Adrenal gland (tissue), 12 donors: Measurements from ENCODE around the gene MAD1L1. TPM values are rescaled to one million over a fixed set of nuclear protein-coding genes. Genes with fewer than 3 reads are reported as not detected.

Source experiments
- DNase-seq, 7 donors: peaks; one replicate each; pipeline ENCODE4 v3.0.0-alpha.2; 2019 to 2020
- H3K27ac ChIP-seq, 5 donors: fragments of 200-600 bp; sonication (generic) in 4 of 5; 1 replicate in 3 of 5; 2 replicates in 2 of 5; pipeline versions ENCODE4 v1.5.1 to v1.8.0; 2016 to 2020; ENCODE audit warnings: mild to moderate bottlenecking in 1 of 5
- H3K27me3 ChIP-seq: fragments of 200-600 bp; 2 replicates; pipeline ENCODE4 v1.8.0; 2021
- H3K36me3 ChIP-seq, 2 donors: fragments of 200-600 bp; replicated peaks in 1 of 2; 1 replicate in 1 of 2; 2 replicates in 1 of 2; pipeline versions ENCODE4 v1.5.1 to v1.8.0; 2018 to 2022
- H3K4me1 ChIP-seq, 2 donors: fragments of 200-600 bp; replicated peaks in 1 of 2; 1 replicate in 1 of 2; 2 replicates in 1 of 2; pipeline versions ENCODE4 v1.5.1 to v1.8.0; 2018 to 2021
- H3K4me3 ChIP-seq, 4 donors: fragments of 200-600 bp; sonication (generic) in 3 of 4; one replicate each; pipeline ENCODE4 v1.5.1; 2016 to 2018
- H3K9me3 ChIP-seq, 3 donors: fragments of 200-600 bp; sonication (generic) in 1 of 3; replicated peaks in 1 of 3; 1 replicate in 2 of 3; 2 replicates in 1 of 3; pipeline versions ENCODE4 v1.5.1 to v1.8.0; 2016 to 2021
- POLR2A ChIP-seq, 2 donors: fragments of 450-650 bp; IDR thresholded peaks; one replicate each; pipeline ENCODE4 v1.6.1; 2017; ENCODE audit warnings: antibody characterized with exemption in 2 of 2, mild to moderate bottlenecking in 2 of 2, moderate library complexity in 1 of 2
- WGBS, 4 donors: extraction: QIAGEN DNeasy Blood & Tissue Kit in 2 of 4; methylation state at CpG; one replicate each; pipeline versions ENCODE4 v1.1.5 to v1.1.7; 2013 to 2017; 5-methylcytosine and 5-hydroxymethylcytosine counted together
- intact Hi-C, 2 donors: fragments of 100-400 bp; cut with DNase I; formaldehyde crosslinking; loops; one replicate each; pipeline versions ENCODE4 v1.14.1 to v1.15.0; 2022 to 2023
- polyA plus RNA-seq, 3 donors: library from polyadenylated mRNA; stranded (reverse); fragments of 200-250 nt in 2 of 3; fragments of 350-450 nt in 1 of 3; fragmentation: Illumina TruSeq in 1 of 3; extraction: RNeasy Lipid Tissue Mini Kit (QIAGEN cat#74804) in 1 of 3; gene quantifications; one replicate each; pipeline ENCODE4 v1.2.3, GENCODE V29; 2013 to 2014
- total RNA-seq, 9 donors: library from RNA; depleted of rRNA in 4 of 9; stranded (reverse); fragments of >200 nt in 4 of 9; fragments of 120-200 nt in 1 of 9; fragmentation: NEBNext Ultra II Directional in 1 of 9; extraction: Animal tissue kit (Norgen Biotek cat#: 25700) in 1 of 9; gene quantifications; one replicate each; pipeline versions ENCODE4 v1.1.0 to v1.2.4, GENCODE V29; 2013 to 2023
- TF ChIP-seq, protein P1 (sequence below), 6 experiments: fragments of 450-650 bp in 4 of 6; fragments of 200-600 bp in 2 of 6; sonication (generic) in 1 of 6; IDR thresholded peaks; 1 replicate in 5 of 6; 2 replicates in 1 of 6; pipeline versions ENCODE4 v1.5.1 to v1.8.0; 2016 to 2021; ENCODE audit warnings: antibody characterized with exemption in 6 of 6, mild to moderate bottlenecking in 2 of 6, moderate library complexity in 1 of 6
- donor health status: healthy with polysubstance abuse.
- donor health status: Bipolar disorder and iron deficiency.
- donor health status: DM: yes; HTN: yes; CAD: no.
- donor health status: DM: no; HTN: no; CAD: no.
- donor health status: DM: no; HTN: no; CAD: no.
- donor health status: DM: yes; HTN: yes; CAD: no.

MAD1L1 gene
- total and polyA plus RNA-seq, 12 donors = 6.7 to 87.7 (median 28.9) TPM

DNA sequence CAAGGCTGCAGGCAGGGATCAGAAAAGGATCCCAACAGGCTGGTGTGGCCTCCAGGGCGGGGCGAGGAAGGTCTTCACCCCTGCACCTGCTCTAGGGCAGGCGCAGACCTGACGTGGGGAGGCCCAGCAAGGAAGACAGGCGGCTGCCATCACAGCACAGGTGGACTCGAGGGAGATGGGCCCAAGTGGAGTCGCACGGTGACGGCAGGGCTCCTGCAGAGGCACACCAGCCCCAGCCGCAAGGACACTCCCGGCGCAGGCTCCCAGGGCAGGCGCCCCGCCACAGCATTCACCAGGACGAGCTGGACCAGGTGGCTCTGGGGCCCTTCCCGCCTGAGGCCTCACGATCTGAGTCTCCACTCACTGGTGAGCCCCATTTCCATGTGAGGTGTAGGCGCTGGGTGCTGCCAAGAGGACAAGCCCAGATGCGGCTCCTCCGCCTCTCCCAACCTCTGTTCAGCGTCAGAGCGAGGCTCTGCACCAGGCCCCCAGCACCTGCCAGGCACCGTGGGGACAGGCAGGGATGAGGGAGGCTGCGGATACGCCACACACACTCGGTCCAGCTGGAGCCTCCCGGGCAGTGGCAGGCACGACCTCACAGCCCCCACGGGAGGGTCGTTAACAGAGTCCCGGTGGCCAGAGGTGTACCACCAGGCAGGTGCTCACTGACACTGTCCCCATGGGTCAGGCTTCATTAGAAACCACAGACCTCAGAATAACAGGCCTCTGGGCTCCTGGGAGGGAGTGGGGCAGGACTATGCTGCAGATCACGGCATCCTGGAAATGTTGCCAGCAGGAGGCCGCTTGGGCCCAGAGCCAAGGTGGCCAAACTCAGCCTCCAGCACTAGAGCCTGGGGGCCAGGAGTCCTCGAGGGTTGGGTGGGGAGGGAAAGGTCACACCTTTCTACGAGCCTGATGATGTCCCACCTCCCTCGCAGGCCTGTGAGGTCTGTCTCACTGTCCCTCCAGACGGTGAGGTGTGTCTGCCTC lies 111.6 kb downstream of the MAD1L1 start:
- no peak overlapping the region for H3K27ac ChIP-seq
- TF ChIP-seq, protein P1, sequence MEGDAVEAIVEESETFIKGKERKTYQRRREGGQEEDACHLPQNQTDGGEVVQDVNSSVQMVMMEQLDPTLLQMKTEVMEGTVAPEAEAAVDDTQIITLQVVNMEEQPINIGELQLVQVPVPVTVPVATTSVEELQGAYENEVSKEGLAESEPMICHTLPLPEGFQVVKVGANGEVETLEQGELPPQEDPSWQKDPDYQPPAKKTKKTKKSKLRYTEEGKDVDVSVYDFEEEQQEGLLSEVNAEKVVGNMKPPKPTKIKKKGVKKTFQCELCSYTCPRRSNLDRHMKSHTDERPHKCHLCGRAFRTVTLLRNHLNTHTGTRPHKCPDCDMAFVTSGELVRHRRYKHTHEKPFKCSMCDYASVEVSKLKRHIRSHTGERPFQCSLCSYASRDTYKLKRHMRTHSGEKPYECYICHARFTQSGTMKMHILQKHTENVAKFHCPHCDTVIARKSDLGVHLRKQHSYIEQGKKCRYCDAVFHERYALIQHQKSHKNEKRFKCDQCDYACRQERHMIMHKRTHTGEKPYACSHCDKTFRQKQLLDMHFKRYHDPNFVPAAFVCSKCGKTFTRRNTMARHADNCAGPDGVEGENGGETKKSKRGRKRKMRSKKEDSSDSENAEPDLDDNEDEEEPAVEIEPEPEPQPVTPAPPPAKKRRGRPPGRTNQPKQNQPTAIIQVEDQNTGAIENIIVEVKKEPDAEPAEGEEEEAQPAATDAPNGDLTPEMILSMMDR (IDR thresholded peaks at IDR 0.05) = no peak
- no peak for TF ChIP-seq POLR2A (IDR thresholded peaks at IDR 0.05)
- intact Hi-C loops = no loop called here
- DNase-seq = no peak
- 89 to 92% (median 91%) methylated on average over 8 to 37 of the region's 37 CpGs for WGBS, 4 donors
- no peaks in the 10 kb centered on the region for H3K27me3 ChIP-seq
- H3K36me3 ChIP-seq = no peaks in the 10 kb centered on the region
- no peak overlapping the region for H3K4me3 ChIP-seq
- peaks cover 0 to 9% of the 10 kb centered on the region in 2 donors for H3K4me1 ChIP-seq
- no peaks in the 10 kb centered on the region for H3K9me3 ChIP-seq

GRCh38 chr7:2120251-2120660 lies 112.5 kb downstream of the MAD1L1 start:
- no peak overlapping the region for H3K27ac ChIP-seq
- peaks cover 0 to 13% of the 10 kb centered on the region in 2 donors for H3K4me1 ChIP-seq
- no peaks in the 10 kb centered on the region for H3K36me3 ChIP-seq
- intact Hi-C loops = no loop called here
- TF ChIP-seq POLR2A (IDR thresholded peaks at IDR 0.05) = no peak
- TF ChIP-seq, protein P1 (IDR thresholded peaks at IDR 0.05) = no peak
- no peak for DNase-seq
- H3K9me3 ChIP-seq = no peaks in the 10 kb centered on the region
- WGBS, 4 donors = 79 to 80% (median 79%) methylated on average over 8 to 12 of the region's 12 CpGs
- no peak overlapping the region for H3K4me3 ChIP-seq
- H3K27me3 ChIP-seq = no peaks in the 10 kb centered on the region

DNA sequence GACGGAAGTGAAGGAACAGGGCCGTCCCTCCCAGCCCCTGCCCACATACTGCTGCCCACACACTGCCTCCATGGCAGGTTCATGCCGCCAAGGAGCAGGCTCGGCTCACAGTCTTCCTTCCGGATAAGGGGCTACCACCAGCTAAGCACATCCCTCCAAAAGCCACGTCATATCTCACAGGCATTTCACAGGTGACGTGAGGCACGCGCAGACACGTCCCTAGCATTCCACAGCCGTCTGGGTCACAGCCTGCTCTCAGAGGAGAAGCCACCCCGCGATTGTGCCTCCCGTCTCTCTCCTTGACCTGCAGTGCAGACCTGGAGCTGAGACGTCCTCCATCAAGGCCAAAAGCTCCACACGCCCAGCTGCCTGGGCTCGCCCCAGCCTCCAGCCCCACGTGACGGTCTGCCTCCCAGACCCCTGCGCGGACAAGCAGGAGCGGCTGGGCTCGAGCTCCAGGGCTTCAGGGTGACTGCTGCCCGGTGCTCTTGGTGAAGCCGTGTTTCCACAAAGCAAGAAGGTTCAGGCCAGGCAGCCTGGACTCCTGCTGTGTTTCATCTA lies 114.0 kb downstream of the MAD1L1 start:
- intact Hi-C loops = no loop called here
- DNase-seq = no peak
- H3K4me1 ChIP-seq = peaks cover 0 to 13% of the 10 kb centered on the region in 2 donors
- TF ChIP-seq POLR2A (IDR thresholded peaks at IDR 0.05) = no peak
- TF ChIP-seq, protein P1 (IDR thresholded peaks at IDR 0.05) = no peak
- no peak overlapping the region for H3K27ac ChIP-seq
- no peak overlapping the region for H3K4me3 ChIP-seq
- 67 to 83% (median 74%) methylated on average over 23 to 25 of the region's 25 CpGs for WGBS, 4 donors
- no peaks in the 10 kb centered on the region for H3K9me3 ChIP-seq
- H3K36me3 ChIP-seq = no peaks in the 10 kb centered on the region
- no peaks in the 10 kb centered on the region for H3K27me3 ChIP-seq

DNA sequence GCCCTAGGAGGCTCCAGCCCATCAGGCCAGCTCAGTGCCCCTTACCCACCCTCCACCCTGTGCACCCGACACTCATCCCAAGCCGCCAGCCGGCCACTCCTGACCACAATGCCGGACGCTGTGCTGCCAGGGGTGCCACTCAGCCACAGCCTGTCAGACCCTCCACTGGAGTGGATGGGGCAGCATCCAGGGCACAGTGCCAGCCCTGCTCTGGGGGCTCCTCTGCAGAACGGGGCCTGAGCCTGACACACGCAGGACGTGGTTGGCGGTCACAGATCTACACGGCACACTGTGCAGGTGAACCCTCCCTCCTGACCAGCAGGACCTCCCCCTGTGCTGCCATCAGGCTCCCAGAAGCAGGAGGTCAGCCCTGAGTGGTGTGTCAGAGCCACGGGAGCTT lies 114.7 kb downstream of the MAD1L1 start:
- no peak for DNase-seq
- H3K27ac ChIP-seq = no peak overlapping the region
- intact Hi-C loops = no loop called here
- TF ChIP-seq, protein P1 (IDR thresholded peaks at IDR 0.05) = no peak
- TF ChIP-seq POLR2A (IDR thresholded peaks at IDR 0.05) = no peak
- H3K27me3 ChIP-seq = no peaks in the 10 kb centered on the region
- H3K4me1 ChIP-seq = peaks cover 0 to 13% of the 10 kb centered on the region in 2 donors
- 93 to 96% (median 96%) methylated on average over 3 to 11 of the region's 11 CpGs; no CpG with 5 or more reads in 1 of the 4 donors for WGBS, 4 donors
- H3K9me3 ChIP-seq = no peaks in the 10 kb centered on the region
- no peaks in the 10 kb centered on the region for H3K36me3 ChIP-seq
- no peak overlapping the region for H3K4me3 ChIP-seq
